Vagina (tissue), 2 donors: Measurements from ENCODE around the gene SETBP1. TPM values are rescaled to one million over a fixed set of nuclear protein-coding genes. Genes with fewer than 3 reads are reported as not detected.

Source experiments
- DNase-seq, 2 donors: peaks; one replicate each; pipeline ENCODE4 v3.0.0-alpha.2; 2017; ENCODE audit errors: extremely low spot score in 2 of 2
- H3K27ac ChIP-seq: fragments of 200-600 bp; sonication (generic); one replicate; pipeline ENCODE4 v1.5.1; 2019
- H3K27me3 ChIP-seq: fragments of 200-600 bp; sonication (generic); one replicate; pipeline ENCODE4 v1.5.1; 2019
- H3K36me3 ChIP-seq, 2 donors: fragments of 200-600 bp; sonication (generic); one replicate each; pipeline ENCODE4 v1.5.1; 2017 to 2019
- H3K4me1 ChIP-seq: fragments of 200-600 bp; sonication (generic); one replicate; pipeline ENCODE4 v1.5.1; 2019
- H3K4me3 ChIP-seq, 2 donors: fragments of 200-600 bp; sonication (generic); 1 replicate in 1 of 2; 2 replicates in 1 of 2; pipeline ENCODE4 v1.5.1; 2016 to 2019
- H3K9me3 ChIP-seq: fragments of 200-600 bp; sonication (generic); one replicate; pipeline ENCODE4 v1.5.1; 2019
- CTCF ChIP-seq, 3 experiments: fragments of 450-650 bp in 2 of 3; fragments of 200-600 bp in 1 of 3; sonication (generic) in 1 of 3; IDR thresholded peaks; one replicate each; pipeline ENCODE4 v1.5.1; 2017 to 2019; ENCODE audit warnings: antibody characterized with exemption in 3 of 3, mild to moderate bottlenecking in 2 of 3, moderate library complexity in 2 of 3
- POLR2A ChIP-seq, 2 donors: fragments of 450-650 bp; IDR thresholded peaks; one replicate each; pipeline ENCODE4 v1.6.1; 2017; ENCODE audit warnings: antibody characterized with exemption in 2 of 2, mild to moderate bottlenecking in 2 of 2, moderate library complexity in 2 of 2
- POLR2AphosphoS5 ChIP-seq, 2 donors: sonication (generic); formaldehyde crosslinking; IDR thresholded peaks; one replicate each; pipeline ENCODE4 v1.9.0; 2017; ENCODE audit warnings: antibody characterized with exemption in 2 of 2, mild to moderate bottlenecking in 2 of 2, low read depth in 1 of 2; ENCODE audit not compliant: insufficient read depth in 1 of 2
- intact Hi-C: fragments of 100-400 bp; cut with DNase I; formaldehyde crosslinking; loops from one replicate; pipeline ENCODE4 v1.15.1; 2023
- total RNA-seq: library from RNA; depleted of rRNA; stranded (reverse); fragments of >200 nt; gene quantifications from one replicate; pipeline ENCODE4 v1.2.3, GENCODE V29; 2016

SETBP1 gene
- total RNA-seq, 1 donor from 2014 or later: 38.1 TPM

GRCh38 chr18:44737623-44738022 is 56.9 kb downstream of the SETBP1 start:
- TF ChIP-seq POLR2AphosphoS5 (IDR thresholded peaks at IDR 0.05; ENCODE audit: insufficient read depth in 1 of 2, low read depth in 1 of 2) (no peak), POLR2A (IDR thresholded peaks at IDR 0.05) (no peak)
- H3K27ac ChIP-seq: peak overlapping the region; percentile 18
- DNase-seq: no peak
- intact Hi-C loops: no loop called here
- no peaks in the 10 kb centered on the region for H3K36me3 ChIP-seq
- no peaks in the 10 kb centered on the region for H3K27me3 ChIP-seq
- no peak overlapping the region for H3K4me3 ChIP-seq
- peaks cover 42% of the 10 kb centered on the region for H3K4me1 ChIP-seq
- H3K9me3 ChIP-seq: no peaks in the 10 kb centered on the region

GRCh38 chr18:44740000-44740399 is 59.3 kb downstream of the SETBP1 start:
- H3K4me3 ChIP-seq: no peak overlapping the region
- intact Hi-C loops: no loop called here
- no peaks in the 10 kb centered on the region for H3K36me3 ChIP-seq
- H3K27me3 ChIP-seq: no peaks in the 10 kb centered on the region
- DNase-seq: no peak
- H3K9me3 ChIP-seq: no peaks in the 10 kb centered on the region
- peaks cover 43% of the 10 kb centered on the region for H3K4me1 ChIP-seq
- H3K27ac ChIP-seq: no peak overlapping the region
- TF ChIP-seq POLR2A (IDR thresholded peaks at IDR 0.05): no peak
- TF ChIP-seq CTCF (IDR thresholded peaks at IDR 0.05): no peak
- TF ChIP-seq POLR2AphosphoS5 (IDR thresholded peaks at IDR 0.05; ENCODE audit: insufficient read depth in 1 of 2, low read depth in 1 of 2): no peak

- no peaks in the 10 kb centered on the region for H3K36me3 ChIP-seq
- H3K27ac ChIP-seq: peak overlapping the region; percentile 71
- H3K9me3 ChIP-seq: no peaks in the 10 kb centered on the region
- no peak for DNase-seq
- no peak for TF ChIP-seq POLR2AphosphoS5 (IDR thresholded peaks at IDR 0.05; ENCODE audit: insufficient read depth in 1 of 2, low read depth in 1 of 2)
- no peak overlapping the region for H3K4me3 ChIP-seq
- peaks cover 33% of the 10 kb centered on the region for H3K4me1 ChIP-seq
- intact Hi-C loops: no loop called here
- H3K27me3 ChIP-seq: no peaks in the 10 kb centered on the region
Measured at GRCh38 chr18:44741085-44741484, 60.4 kb downstream of the SETBP1 start.

- Histone ChIP-seq H3K4me1 (peaks cover 32% of the 10 kb centered on the region), H3K36me3 (no peaks in the 10 kb centered on the region), H3K4me3 (no peak overlapping the region), H3K9me3 (no peaks in the 10 kb centered on the region), H3K27ac (peak overlapping the region; percentile 71), H3K27me3 (no peaks in the 10 kb centered on the region)
- TF ChIP-seq POLR2A (IDR thresholded peaks at IDR 0.05) (no peak), CTCF (IDR thresholded peaks at IDR 0.05) (no peak), POLR2AphosphoS5 (IDR thresholded peaks at IDR 0.05; ENCODE audit: insufficient read depth in 1 of 2, low read depth in 1 of 2) (no peak)
- DNase-seq: no peak
- intact Hi-C loops: no loop called here
Measured at GRCh38 chr18:44741511-44741910, 60.8 kb downstream of the SETBP1 start.

- Histone ChIP-seq H3K4me1 (peaks cover 34% of the 10 kb centered on the region), H3K9me3 (no peaks in the 10 kb centered on the region), H3K4me3 (no peak overlapping the region), H3K36me3 (no peaks in the 10 kb centered on the region), H3K27me3 (no peaks in the 10 kb centered on the region), H3K27ac (peak overlapping the region; percentile 71)
- TF ChIP-seq POLR2A (IDR thresholded peaks at IDR 0.05) (no peak), POLR2AphosphoS5 (IDR thresholded peaks at IDR 0.05; ENCODE audit: insufficient read depth in 1 of 2, low read depth in 1 of 2) (no peak), CTCF (IDR thresholded peaks at IDR 0.05) (no peak)
- no peak for DNase-seq
- intact Hi-C loops: no loop called here
Measured at GRCh38 chr18:44742126-44742525, 61.4 kb downstream of the SETBP1 start.

- intact Hi-C loops: no loop called here
- DNase-seq: no peak
- H3K4me1 ChIP-seq: peaks cover 40% of the 10 kb centered on the region
- H3K27me3 ChIP-seq: no peaks in the 10 kb centered on the region
- H3K9me3 ChIP-seq: no peaks in the 10 kb centered on the region
- no peaks in the 10 kb centered on the region for H3K36me3 ChIP-seq
- peak overlapping the region; percentile 71 for H3K27ac ChIP-seq
- H3K4me3 ChIP-seq: peak overlapping the region in 1 of 2 donors; percentile 9
- TF ChIP-seq POLR2A (IDR thresholded peaks at IDR 0.05) (no peak), POLR2AphosphoS5 (IDR thresholded peaks at IDR 0.05; ENCODE audit: insufficient read depth in 1 of 2, low read depth in 1 of 2) (peak in 1 of 2 donors; percentile 17), CTCF (IDR thresholded peaks at IDR 0.05) (no peak)
Measured at GRCh38 chr18:44742718-44743311, 62.1 kb downstream of the SETBP1 start.
